K562 (cell line): Measurements from ENCODE around the gene GNPTAB. TPM values are rescaled to one million over a fixed set of nuclear protein-coding genes. Genes with fewer than 3 reads are reported as not detected.

Source experiments
- ATAC-seq: fragments of 200-7000 bp; cut with Tn5 transposase; 3 replicates; pipeline ENCODE4 v1.9.1; 2020; ENCODE audit warnings: moderate library complexity
- Bru-seq: library from RNA; stranded (reverse); fragments of 400-500 nt; gene quantifications from one replicate; lab custom pipeline; 2021; lab: Mats Ljungman, UMichigan
- BruChase-seq, 2 experiments: library from RNA; stranded (reverse); fragments of 400-500 nt; gene quantifications; one replicate each; lab custom pipeline; 2021; lab: Mats Ljungman, UMichigan
- BruUV-seq: library from RNA; stranded (reverse); fragments of 400-500 nt; replicated peaks from 2 replicates; lab custom pipeline; 2021; lab: Mats Ljungman, UMichigan
- CTCF ChIA-PET: fragments of 300-600 bp; formaldehyde crosslinking; extraction: SDS; loops from one replicate; lab custom pipeline; 2021; ENCODE audit warnings: low intra/inter-chr PET ratio; lab: Yijun Ruan, JAX
- POLR2A ChIA-PET: fragments of 300-600, 350-650 bp; sonication (Branson Sonifier 250); formaldehyde crosslinking; extraction: SDS; loops from one replicate; lab custom pipeline; 2021; ENCODE audit warnings: antibody characterized with exemption, inconsistent platforms; lab: Yijun Ruan, JAX
- DNase-seq, 4 experiments: peaks; one replicate each; pipeline versions ENCODE4 v3.0.0 to v3.0.0-alpha.2; 2011 to 2018; ENCODE audit warnings: low spot score in 3 of 4, mixed read lengths in 3 of 4; ENCODE audit errors: extremely low read depth in 1 of 4
- FAIRE-seq: peaks from 2 replicates; lab custom pipeline; 2011; peaks lifted over from hg19 to GRCh38; lab: Jason Lieb, UNC
- H2AFZ ChIP-seq: 2 replicates; pipeline ENCODE4 v1.6.0; 2011; ENCODE audit warnings: low read depth, low read length, control low read depth, inconsistent platforms
- H3K27ac ChIP-seq: fragments of 200-600 bp; 3 replicates; pipeline ENCODE4 v1.8.0; 2011; ENCODE audit warnings: low read depth, mild to moderate bottlenecking, control low read depth, inconsistent platforms, low read length, moderate library complexity, mixed read lengths; ENCODE audit errors: extremely low read depth
- H3K27me3 ChIP-seq, 2 experiments: fragments of 300-600 bp in 1 of 2; 2 replicates in 1 of 2; 3 replicates in 1 of 2; pipeline versions ENCODE4 v1.6.0 to v1.8.0; 2011; ENCODE audit warnings: inconsistent platforms in 2 of 2, low read length in 2 of 2, mild to moderate bottlenecking in 1 of 2, mixed read lengths in 1 of 2, moderate library complexity in 1 of 2; ENCODE audit not compliant: control insufficient read depth in 2 of 2, insufficient read depth in 2 of 2
- H3K36me3 ChIP-seq: fragments of 300-600 bp; 3 replicates; pipeline ENCODE4 v1.8.0; 2011; ENCODE audit warnings: mild to moderate bottlenecking, low read length, inconsistent platforms; ENCODE audit not compliant: control insufficient read depth, insufficient read depth
- H3K4me1 ChIP-seq, 2 experiments: fragments of 200-600 bp in 1 of 2; replicated peaks in 1 of 2; 2 replicates in 1 of 2; 3 replicates in 1 of 2; pipeline versions ENCODE4 v1.5.1 to v1.8.0; 2011; ENCODE audit warnings: inconsistent platforms in 2 of 2, low read length in 2 of 2, mild to moderate bottlenecking in 1 of 2, mixed read lengths in 1 of 2, moderate library complexity in 1 of 2; ENCODE audit not compliant: control insufficient read depth in 2 of 2, insufficient read depth in 2 of 2
- H3K4me2 ChIP-seq: 2 replicates; pipeline ENCODE4 v1.6.1; 2011; ENCODE audit warnings: low read length, control low read depth, inconsistent platforms, mixed read lengths; ENCODE audit not compliant: insufficient read depth
- H3K4me3 ChIP-seq: fragments of 200-600 bp; sonication (generic), shearing (Covaris generic); 2 replicates; pipeline ENCODE4 v1.5.1; 2016; ENCODE audit warnings: control low read depth, inconsistent platforms
- H3K79me2 ChIP-seq: fragments of 200-600 bp; 3 replicates; pipeline ENCODE4 v1.8.0; 2011; ENCODE audit warnings: low read length, inconsistent platforms; ENCODE audit not compliant: control insufficient read depth, insufficient read depth
- H3K9ac ChIP-seq, 2 experiments: 2 replicates each; pipeline versions ENCODE4 v1.6.0 to v1.6.1; 2011; ENCODE audit warnings: low read depth in 2 of 2, low read length in 2 of 2, control low read depth in 1 of 2, inconsistent platforms in 1 of 2, mild to moderate bottlenecking in 1 of 2, mixed read lengths in 1 of 2; ENCODE audit not compliant: insufficient read depth in 1 of 2
- H3K9me1 ChIP-seq: one replicate; pipeline ENCODE4 v1.6.0; 2011; ENCODE audit warnings: inconsistent platforms, mild to moderate bottlenecking, low read length, moderate library complexity; ENCODE audit not compliant: control insufficient read depth, insufficient read depth
- H3K9me3 ChIP-seq: replicated peaks from 2 replicates; pipeline ENCODE4 v1.5.1; 2011; ENCODE audit warnings: low read depth, low read length, inconsistent platforms; ENCODE audit not compliant: control insufficient read depth, insufficient read depth
- H4K20me1 ChIP-seq: replicated peaks from 2 replicates; pipeline ENCODE4 v1.6.1; 2011; ENCODE audit warnings: low read length, inconsistent platforms, mixed read lengths; ENCODE audit not compliant: control insufficient read depth, insufficient read depth
- BHLHE40 ChIP-seq: IDR thresholded peaks from 2 replicates; pipeline ENCODE4 v1.6.1; 2011; ENCODE audit warnings: low read length, improper control_type of control experiment
- BRF1 ChIP-seq: IDR thresholded peaks from 3 replicates; pipeline ENCODE4 v1.6.1; 2011; ENCODE audit warnings: borderline replicate concordance, mild to moderate bottlenecking; ENCODE audit not compliant: insufficient read length; ENCODE audit errors: extremely low read depth
- ESRRB ChIP-seq: fragments of 250-450 bp; sonication (Bioruptor Pico); IDR thresholded peaks from 2 replicates; pipeline ENCODE4 v1.5.0; 2020; ENCODE audit warnings: mild to moderate bottlenecking, moderate library complexity, borderline replicate concordance
- HES1 ChIP-seq: fragments of 450-650 bp; IDR thresholded peaks from 2 replicates; pipeline ENCODE4 v1.6.1; 2016; ENCODE audit warnings: low read depth, mild to moderate bottlenecking, moderate library complexity
- POLR2B ChIP-seq: fragments of 450-650 bp; IDR thresholded peaks from 2 replicates; pipeline ENCODE4 v1.6.1; 2018; ENCODE audit warnings: low read depth; ENCODE audit not compliant: partially characterized antibody
- SLC30A9 ChIP-seq: fragments of 250-450 bp; sonication (Bioruptor Pico); IDR thresholded peaks from 2 replicates; pipeline ENCODE4 v1.8.0; 2022; ENCODE audit warnings: mild to moderate bottlenecking, moderate library complexity
- STAT6 ChIP-seq: sonication (generic); formaldehyde crosslinking; IDR thresholded peaks from 2 replicates; pipeline ENCODE4 v1.8.1; 2023; ENCODE audit warnings: mild to moderate bottlenecking, missing genetic modification reagents
- ZKSCAN8 ChIP-seq: fragments of 200-800 bp; sonication (Bioruptor generic); IDR thresholded peaks from 2 replicates; pipeline ENCODE4 v1.6.1; 2016; ENCODE audit warnings: missing genetic modification characterization, missing compliant biosample characterization
- ZNF507 ChIP-seq: conservative IDR thresholded peaks from 2 replicates; pipeline ENCODE4 v1.6.1; 2017; ENCODE audit warnings: missing genetic modification characterization, missing compliant biosample characterization
- WGBS: fragments of 100-300 bp; shearing (Covaris generic); methylation state at CpG from one replicate; pipeline ENCODE4 v1.1.6; 2016; ENCODE audit warnings: low coverage, mixed read lengths; ENCODE audit not compliant: insufficient coverage; ENCODE audit errors: missing lambda C conversion rate; 5-methylcytosine and 5-hydroxymethylcytosine counted together
- in situ Hi-C: fragments of 300-500 bp; cut with MboI; formaldehyde crosslinking; loops from 4 replicates; pipeline ENCODE4 v1.15.0; 2018; ENCODE audit warnings: inconsistent platforms, mixed read lengths
- intact Hi-C: fragments of 100-400 bp; cut with micrococcal nuclease; formaldehyde crosslinking; loops from 2 replicates; pipeline ENCODE4 v1.14.2; 2022
- long read RNA-seq, 3 experiments: library from polyadenylated mRNA in 2 of 3; library from RNA in 1 of 3; unstranded in 2 of 3; stranded (forward) in 1 of 3; transcript quantifications; one replicate each; pipeline ENCODE4 v2.0.0, GENCODE V29; 2019 to 2022
- polyA minus RNA-seq, 3 experiments: library from RNA; depleted of rRNA, polyadenylated mRNA; stranded (reverse); fragments of >200 nt; gene quantifications; 2 replicates each; pipeline ENCODE4 v1.2.3, GENCODE V29; 2011
- polyA plus RNA-seq, 8 experiments: library from polyadenylated mRNA; depleted of rRNA in 4 of 8; stranded (reverse) in 5 of 8; unstranded in 3 of 8; fragments of >200 nt; fragmentation: Nextera tagmentation in 2 of 8; fragmentation: Illumina TruSeq in 1 of 8; extraction: Ambion mirVana in 2 of 8; extraction: Trizol in 1 of 8; gene quantifications; 2 replicates each; pipeline versions ENCODE4 v1.2.1 to v1.2.3, GENCODE V29; 2011 to 2014; ENCODE audit warnings: inconsistent platforms in 1 of 8, missing spikeins in 1 of 8
- total RNA-seq, 7 experiments: library from RNA; depleted of rRNA in 6 of 7; stranded (reverse); fragments of >200 nt in 6 of 7; fragmentation: Illumina TruSeq in 2 of 7; extraction: Trizol in 2 of 7; gene quantifications; 2 replicates each; pipeline versions ENCODE4 v1.2.1 to v1.2.3, GENCODE V29; 2011 to 2021; ENCODE audit warnings: low replicate concordance in 1 of 7
- TF ChIP-seq, protein P1 (sequence below): IDR thresholded peaks from 2 replicates; pipeline ENCODE4 v1.6.1; 2011; ENCODE audit not compliant: insufficient read length; ENCODE audit errors: extremely low read depth

Gene GNPTAB
- 40.1 and 95.2 TPM in 2 replicates for total RNA-seq (2011; cell fraction: chromatin; rRNA removed; ENCODE audit: low replicate concordance)
- total RNA-seq (2011; cell fraction: nucleolus; rRNA removed), result 19.5 and 22.0 TPM in 2 replicates
- total RNA-seq (2011; cell fraction: nucleoplasm; rRNA removed), result 60.6 and 98.6 TPM in 2 replicates
- total RNA-seq (2014; rRNA removed) (11.6 and 13.0 TPM in 2 replicates), total RNA-seq (2014; rRNA removed; fragmentation: Illumina TruSeq; extraction: Trizol) (19.8 and 21.7 TPM in 2 replicates), total RNA-seq (2015; rRNA removed; fragmentation: Illumina TruSeq; extraction: Trizol) (23.2 and 23.3 TPM in 2 replicates), total RNA-seq (2021) (19.3 and 20.4 TPM in 2 replicates), polyA plus RNA-seq (2011; rRNA removed) (16.3 and 23.2 TPM in 2 replicates), polyA plus RNA-seq (2014; fragmentation: Illumina TruSeq; extraction: Trizol) (15.3 and 19.3 TPM in 2 replicates), polyA plus RNA-seq (2014; fragmentation: Nextera tagmentation; extraction: Ambion mirVana) (1 to 10 TPM; 5.9 to 6.5 TPM), polyA plus RNA-seq (2014; rRNA removed) (11.6 and 12.8 TPM in 2 replicates), polyA minus RNA-seq (2011; rRNA and poly(A)+ RNA removed) (44.5 and 49.5 TPM in 2 replicates), Bru-seq, nascent RNA (percentile 71 among the genes with signal in this experiment), BruChase-seq, experiment 1, labeled RNA remaining after a 2-hour chase (percentile 75 among the genes with signal in this experiment), BruChase-seq, experiment 2, labeled RNA remaining after a 6-hour chase (percentile 80 among the genes with signal in this experiment)
- polyA plus RNA-seq (2011; cell fraction: cytosol; rRNA removed), result 5.1 and 11.1 TPM in 2 replicates
- polyA plus RNA-seq (2011; cell fraction: nucleus; rRNA removed), result 12.5 and 13.7 TPM in 2 replicates
- 15.6 and 18.6 TPM in 2 replicates for polyA plus RNA-seq (2012)
- polyA minus RNA-seq (2011; cell fraction: cytosol; rRNA and poly(A)+ RNA removed), result 12.1 and 14.2 TPM in 2 replicates
- 18.2 and 24.9 TPM in 2 replicates for polyA minus RNA-seq (2011; cell fraction: nucleus; rRNA and poly(A)+ RNA removed)
- long read RNA-seq, experiment 1, full-length matches to known transcripts, result 3 of 42 reads
- long read RNA-seq, experiment 1, partial matches to known transcripts, result 21 of 42 reads
- long read RNA-seq, experiment 1, other reads (novel, unspliced or antisense), result 18 of 42 reads
- long read RNA-seq, experiment 2, full-length matches to known transcripts, result 1 of 13 reads
- long read RNA-seq, experiment 2, partial matches to known transcripts, result 4 of 13 reads
- long read RNA-seq, experiment 2, other reads (novel, unspliced or antisense), result 8 of 13 reads
- long read RNA-seq, experiment 3, partial matches to known transcripts, result 1 of 4 reads
- long read RNA-seq, experiment 3, other reads (novel, unspliced or antisense), result 3 of 4 reads

DNA sequence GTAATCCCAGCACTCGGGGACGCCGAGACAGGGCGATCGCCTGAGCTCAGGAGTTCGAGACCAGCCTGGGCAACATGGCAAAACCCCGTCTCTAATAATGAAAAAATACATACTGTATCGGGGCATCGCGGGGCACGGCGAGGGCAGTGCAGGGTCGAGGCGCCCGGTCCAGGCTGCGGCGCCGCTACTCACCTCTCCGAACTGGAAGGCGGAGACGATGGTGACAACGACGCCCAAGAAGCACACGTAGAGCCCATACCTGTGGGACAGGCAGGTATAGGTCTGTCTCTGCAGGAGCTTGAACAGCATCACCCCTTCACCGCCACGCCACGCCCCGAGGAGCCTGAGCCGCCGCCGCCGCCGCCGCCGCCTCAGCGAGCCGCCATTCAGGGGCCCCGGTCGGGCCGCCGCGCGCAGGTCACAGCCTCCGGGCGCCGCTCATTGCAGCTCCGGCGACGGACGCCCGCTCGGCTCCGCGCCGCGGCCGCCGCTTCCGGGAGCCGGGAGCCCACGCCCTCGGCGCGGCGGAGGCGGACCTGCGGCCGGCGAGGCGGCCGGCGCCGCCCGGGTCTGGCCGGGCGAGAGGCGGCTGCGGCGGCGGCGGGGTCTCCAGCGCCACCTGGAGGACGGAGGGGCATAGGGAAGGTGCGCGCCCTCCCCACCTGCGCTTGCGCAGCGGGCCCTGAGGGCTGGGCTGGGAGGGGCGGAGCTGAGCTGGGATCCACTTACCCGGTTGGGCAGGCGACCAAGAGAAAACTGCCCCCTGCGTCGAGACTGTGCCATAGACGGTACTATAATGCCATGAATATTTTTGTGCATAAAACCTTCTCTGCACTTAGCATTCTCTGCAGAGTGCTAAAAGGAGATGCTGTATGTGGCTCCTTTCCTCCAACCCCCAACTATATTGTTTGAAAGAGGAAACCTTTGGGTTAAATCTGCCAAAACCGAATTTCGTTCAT lies at the start of gene GNPTAB:
GNPTAB (minus strand) TSS at position 593 of the 959 bp plus-strand sequence; CDS start at position 309, 284 bp downstream.
- H3K4me2 ChIP-seq, result peak within 1 kb of the TSS; percentile 91
- no TSS peak for BruUV-seq
- H4K20me1 ChIP-seq, result no peaks in the 10 kb centered on the region
- H3K9me1 ChIP-seq, result no peaks in the 10 kb centered on the region
- WGBS, result under 1% methylated on average over 77 of the region's 96 CpGs
- peaks cover 43% of the 10 kb centered on the region for H3K79me2 ChIP-seq
- DNase-seq, result peak; percentile 96 to 99 (median 98)
- H3K36me3 ChIP-seq, result peaks cover 5% of the 10 kb centered on the region; the same call in 1 of the 3 replicates
- peak within 1 kb of the TSS; percentile 77 for H3K27ac ChIP-seq
- no peaks in the 10 kb centered on the region for H3K9me3 ChIP-seq
- intact Hi-C loops, result loop anchor here (1.0 to 10.0 kb wide), 4 partner anchors 38 to 256 kb away; no protein-coding TSS in a partner anchor
- ATAC-seq, result peak; percentile 94
- in situ Hi-C loops, result loop anchor here (5.0 kb wide), 1 partner anchor 53 kb away; no protein-coding TSS in a partner anchor
- H3K27me3 ChIP-seq, result no peaks in the 10 kb centered on the region
- FAIRE-seq, result peak; percentile 91
- peak within 1 kb of the TSS; percentile 89 for H3K4me3 ChIP-seq
- H2AFZ ChIP-seq, result peak within 1 kb of the TSS; percentile 99
- peaks cover 13 to 33% of the 10 kb centered on the region in 2 experiments for H3K4me1 ChIP-seq
- POLR2A ChIA-PET, result interaction anchor here (0.7 to 7.5 kb wide), 6 partner anchors 15 to 423 kb away, joined by 3 to 41 read pairs (median 4); partner anchors contain the start of genes ARL1 and DRAM1
- H3K9ac ChIP-seq, result peak within 1 kb of the TSS; percentile 78 to 99
- CTCF ChIA-PET, result interaction anchor here (0.5 to 3.1 kb wide), 5 partner anchors 57 to 871 kb away, joined by 3 to 23 read pairs (median 4); no protein-coding TSS in a partner anchor
- TF ChIP-seq STAT6 (CRISPR knock-in tag) (no peak), BRF1 (no peak), ZKSCAN8 (CRISPR knock-in tag) (no peak), POLR2B (no peak), HES1 (no peak), BHLHE40 (0 out of 2 replicates have a peak, but pooled peaks have one; percentile 30), SLC30A9 (CRISPR knock-in tag) (no peak), ZNF507 (tag) (no peak), ESRRB (CRISPR knock-in tag) (no peak)
- TF ChIP-seq, protein P1, sequence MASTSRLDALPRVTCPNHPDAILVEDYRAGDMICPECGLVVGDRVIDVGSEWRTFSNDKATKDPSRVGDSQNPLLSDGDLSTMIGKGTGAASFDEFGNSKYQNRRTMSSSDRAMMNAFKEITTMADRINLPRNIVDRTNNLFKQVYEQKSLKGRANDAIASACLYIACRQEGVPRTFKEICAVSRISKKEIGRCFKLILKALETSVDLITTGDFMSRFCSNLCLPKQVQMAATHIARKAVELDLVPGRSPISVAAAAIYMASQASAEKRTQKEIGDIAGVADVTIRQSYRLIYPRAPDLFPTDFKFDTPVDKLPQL, result no peak
